ENCODE data around the gene NUDT16.

NUDT16 gene

DNA sequence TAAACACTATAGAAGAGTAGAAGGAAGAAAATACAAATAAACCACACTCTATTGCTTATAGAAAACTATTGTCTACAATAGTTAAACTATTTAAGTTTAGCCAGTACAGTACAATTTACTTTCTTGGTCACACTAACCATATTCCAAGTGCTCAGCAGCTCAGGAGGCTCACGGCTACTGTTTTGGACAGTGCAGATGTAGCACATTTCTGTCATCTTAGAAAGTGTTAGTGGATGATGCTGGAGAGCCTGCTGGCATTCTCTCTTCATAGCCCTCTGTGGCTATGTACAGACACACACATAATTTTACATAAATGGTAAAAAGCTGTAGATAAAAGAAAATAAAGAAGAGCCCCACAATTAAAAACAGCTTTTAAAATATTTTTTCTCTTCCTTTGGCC is 23.8 kb downstream of the NUDT16 start:
- no peaks in the 10 kb centered on the region for H3K9me3 ChIP-seq (ENCODE audit: control insufficient read depth, insufficient read depth, low read length)
- H3K4me3 ChIP-seq (ENCODE audit: low read depth, low read length): no peak overlapping the region
- H3K9ac ChIP-seq (ENCODE audit: low read depth, low read length): no peak overlapping the region
- no peak overlapping the region for H3K27ac ChIP-seq (ENCODE audit: low read depth, low read length)
- H3K27me3 ChIP-seq (ENCODE audit: control insufficient read depth, insufficient read depth, low read length): no peaks in the 10 kb centered on the region
- no peaks in the 10 kb centered on the region for H3K36me3 ChIP-seq (ENCODE audit: control insufficient read depth, insufficient read depth, low read length)
- H3K4me1 ChIP-seq (ENCODE audit: control insufficient read depth, insufficient read depth, low read length): no peaks in the 10 kb centered on the region

DNA sequence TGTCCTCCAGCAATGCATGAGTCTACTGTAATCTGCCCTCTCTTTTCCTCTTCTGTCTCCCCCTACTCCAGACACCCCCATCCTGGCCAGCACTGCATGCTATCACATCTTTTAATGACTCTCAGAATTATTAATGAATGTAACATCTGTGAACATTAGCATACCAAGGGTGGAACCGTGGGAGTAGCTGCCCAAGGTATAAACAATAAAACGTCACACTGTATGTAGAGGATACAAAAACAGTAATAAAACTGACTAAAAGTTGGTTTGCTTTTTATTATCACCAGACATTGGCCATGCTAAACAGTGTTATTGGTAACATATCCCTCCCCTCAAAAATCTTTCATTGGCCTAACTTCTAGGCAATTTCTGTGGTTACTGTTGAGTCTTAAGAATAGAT is 24.7 kb downstream of the NUDT16 start:
- Histone ChIP-seq H3K36me3 (ENCODE audit: control insufficient read depth, insufficient read depth, low read length) (no peaks in the 10 kb centered on the region), H3K4me3 (ENCODE audit: low read depth, low read length) (no peak overlapping the region), H3K27ac (ENCODE audit: low read depth, low read length) (no peak overlapping the region), H3K9ac (ENCODE audit: low read depth, low read length) (no peak overlapping the region), H3K4me1 (ENCODE audit: control insufficient read depth, insufficient read depth, low read length) (no peaks in the 10 kb centered on the region), H3K9me3 (ENCODE audit: control insufficient read depth, insufficient read depth, low read length) (no peaks in the 10 kb centered on the region), H3K27me3 (ENCODE audit: control insufficient read depth, insufficient read depth, low read length) (no peaks in the 10 kb centered on the region)

DNA sequence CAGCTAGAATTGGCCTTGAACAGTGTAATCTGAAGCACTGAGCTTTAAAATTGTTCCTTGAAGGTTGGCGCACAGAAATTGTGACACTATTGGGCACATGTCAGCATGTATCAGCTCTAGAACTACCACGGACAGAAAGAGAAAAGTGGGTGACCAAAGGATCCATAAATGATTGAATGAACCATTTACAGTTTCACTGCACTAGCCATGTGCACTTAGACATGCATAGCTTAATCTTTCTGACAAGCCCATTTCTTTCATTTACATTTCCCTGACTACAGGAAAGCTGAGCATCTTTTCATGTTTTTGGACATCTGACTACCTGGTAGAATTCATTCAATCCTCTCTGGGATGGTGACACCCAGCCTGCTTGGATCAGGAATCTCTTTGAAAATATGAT is 36.2 kb downstream of the NUDT16 start:
- no peak overlapping the region for H3K9ac ChIP-seq (ENCODE audit: low read depth, low read length)
- no peaks in the 10 kb centered on the region for H3K9me3 ChIP-seq (ENCODE audit: control insufficient read depth, insufficient read depth, low read length)

DNA sequence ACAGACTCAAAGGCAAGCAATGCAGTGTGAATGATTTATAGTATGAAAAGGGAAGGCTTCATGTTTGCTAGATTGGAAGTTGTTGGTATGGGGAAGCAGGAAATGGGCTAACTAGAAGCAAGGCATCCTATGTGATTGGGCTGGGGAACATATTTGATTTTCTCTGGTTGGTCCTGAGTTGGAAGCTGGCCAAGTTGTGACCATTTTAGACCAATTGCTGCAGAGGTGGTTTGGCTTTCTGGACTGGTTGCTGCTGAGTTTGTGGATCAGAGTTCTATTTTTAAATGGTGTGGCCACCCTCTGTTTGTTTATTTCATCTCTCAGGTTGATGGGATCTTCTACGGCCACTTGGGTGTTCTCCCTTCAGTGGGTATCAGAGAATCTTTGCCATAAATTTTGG is 39.7 kb downstream of the NUDT16 start:
- H3K27ac ChIP-seq (ENCODE audit: low read depth, low read length): no peak overlapping the region

More for the DNA sequence above, 36.2 kb downstream of the NUDT16 start:
- no peak overlapping the region for H3K4me3 ChIP-seq (ENCODE audit: low read depth, low read length)
- H3K4me1 ChIP-seq (ENCODE audit: control insufficient read depth, insufficient read depth, low read length): no peaks in the 10 kb centered on the region
- no peaks in the 10 kb centered on the region for H3K36me3 ChIP-seq (ENCODE audit: control insufficient read depth, insufficient read depth, low read length)
- no peak overlapping the region for H3K27ac ChIP-seq (ENCODE audit: low read depth, low read length)
- H3K27me3 ChIP-seq (ENCODE audit: control insufficient read depth, insufficient read depth, low read length): no peaks in the 10 kb centered on the region

DNA sequence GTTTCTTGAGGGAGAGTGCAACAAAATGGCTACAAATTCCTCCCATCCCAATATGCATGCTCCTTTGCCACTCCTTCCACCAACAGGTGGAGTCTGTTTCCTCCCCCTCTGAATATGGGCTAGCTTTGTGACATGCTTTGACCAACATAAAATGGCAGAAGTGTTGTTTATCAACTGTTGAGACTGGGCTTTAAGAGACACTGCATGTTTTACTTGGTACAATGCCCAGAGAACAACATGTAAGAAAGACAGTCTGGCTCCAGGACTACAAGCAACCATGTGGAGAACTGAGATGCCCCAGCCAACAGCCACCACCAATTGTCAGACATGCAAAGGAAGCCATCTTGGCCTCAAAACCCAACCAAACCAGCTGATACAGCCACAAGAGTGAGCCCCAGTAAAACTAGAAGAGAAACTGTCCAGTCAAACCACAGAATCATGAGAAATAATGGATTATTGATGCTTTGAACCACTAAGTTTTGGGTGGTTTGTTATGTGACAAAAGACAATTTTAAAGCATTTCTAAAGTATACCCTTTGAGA is 40.5 kb downstream of the NUDT16 start:
- Histone ChIP-seq H3K27me3 (ENCODE audit: control insufficient read depth, insufficient read depth, low read length) (no peaks in the 10 kb centered on the region), H3K4me1 (ENCODE audit: control insufficient read depth, insufficient read depth, low read length) (peaks cover 1% of the 10 kb centered on the region; the same call in 1 of the 2 replicates), H3K9me3 (ENCODE audit: control insufficient read depth, insufficient read depth, low read length) (no peaks in the 10 kb centered on the region), H3K9ac (ENCODE audit: low read depth, low read length) (no peak overlapping the region), H3K4me3 (ENCODE audit: low read depth, low read length) (no peak overlapping the region), H3K36me3 (ENCODE audit: control insufficient read depth, insufficient read depth, low read length) (no peaks in the 10 kb centered on the region), H3K27ac (ENCODE audit: low read depth, low read length) (no peak overlapping the region)

More for the DNA sequence above, 39.7 kb downstream of the NUDT16 start:
- H3K4me3 ChIP-seq (ENCODE audit: low read depth, low read length): no peak overlapping the region
- H3K27me3 ChIP-seq (ENCODE audit: control insufficient read depth, insufficient read depth, low read length): no peaks in the 10 kb centered on the region
- H3K9me3 ChIP-seq (ENCODE audit: control insufficient read depth, insufficient read depth, low read length): no peaks in the 10 kb centered on the region
- H3K9ac ChIP-seq (ENCODE audit: low read depth, low read length): no peak overlapping the region
- no peaks in the 10 kb centered on the region for H3K4me1 ChIP-seq (ENCODE audit: control insufficient read depth, insufficient read depth, low read length)
- H3K36me3 ChIP-seq (ENCODE audit: control insufficient read depth, insufficient read depth, low read length): no peaks in the 10 kb centered on the region

DNA sequence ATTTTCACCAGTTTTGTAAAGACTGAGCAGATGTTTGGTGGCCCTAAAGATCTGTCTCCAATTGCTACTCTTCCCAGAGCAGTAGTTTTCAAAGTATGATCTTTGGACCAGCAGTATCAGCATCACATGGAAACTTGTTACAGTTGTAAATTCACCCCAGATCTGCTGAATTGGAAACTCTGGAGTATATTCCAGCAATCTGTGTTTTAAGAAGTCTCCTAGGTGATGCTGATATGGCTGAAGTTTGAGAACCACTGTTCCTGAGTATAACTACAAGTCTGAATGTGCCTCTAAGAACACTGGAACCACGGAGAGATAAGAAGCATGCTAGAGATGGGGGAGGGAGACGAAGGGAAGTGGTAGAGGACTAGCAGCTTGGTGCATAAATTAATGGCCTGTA is 45.7 kb downstream of the NUDT16 start:
- Histone ChIP-seq H3K27me3 (ENCODE audit: control insufficient read depth, insufficient read depth, low read length) (no peaks in the 10 kb centered on the region), H3K36me3 (ENCODE audit: control insufficient read depth, insufficient read depth, low read length) (no peaks in the 10 kb centered on the region), H3K4me1 (ENCODE audit: control insufficient read depth, insufficient read depth, low read length) (peaks cover 8% of the 10 kb centered on the region), H3K27ac (ENCODE audit: low read depth, low read length) (no peak overlapping the region), H3K4me3 (ENCODE audit: low read depth, low read length) (no peak overlapping the region), H3K9me3 (ENCODE audit: control insufficient read depth, insufficient read depth, low read length) (no peaks in the 10 kb centered on the region), H3K9ac (ENCODE audit: low read depth, low read length) (no peak overlapping the region)

DNA sequence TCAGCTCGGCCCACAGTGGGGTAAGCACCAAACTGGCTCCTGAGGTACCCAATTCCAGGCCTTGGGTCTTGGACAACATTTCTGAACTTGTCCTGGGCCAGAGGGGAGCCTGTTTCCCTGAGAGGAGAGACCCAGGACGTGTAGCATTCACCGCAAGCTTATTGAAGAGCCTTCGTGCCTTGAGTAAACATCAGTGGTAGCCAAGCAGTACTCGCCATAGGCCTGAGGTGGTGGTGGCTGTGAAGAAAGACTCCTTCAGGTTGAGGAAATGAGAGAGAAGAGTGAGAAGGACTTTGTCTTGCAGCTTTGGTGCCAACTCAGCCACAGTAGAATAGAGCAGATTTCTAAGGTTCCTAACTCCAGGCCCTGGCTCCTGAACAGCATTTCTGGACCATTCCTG is 50.2 kb downstream of the NUDT16 start:
- no peaks in the 10 kb centered on the region for H3K27me3 ChIP-seq (ENCODE audit: control insufficient read depth, insufficient read depth, low read length)
- H3K9ac ChIP-seq (ENCODE audit: low read depth, low read length): no peak overlapping the region
- no peaks in the 10 kb centered on the region for H3K36me3 ChIP-seq (ENCODE audit: control insufficient read depth, insufficient read depth, low read length)
- H3K9me3 ChIP-seq (ENCODE audit: control insufficient read depth, insufficient read depth, low read length): no peaks in the 10 kb centered on the region
- H3K4me3 ChIP-seq (ENCODE audit: low read depth, low read length): no peak overlapping the region
- no peak overlapping the region for H3K27ac ChIP-seq (ENCODE audit: low read depth, low read length)
- peaks cover 8% of the 10 kb centered on the region for H3K4me1 ChIP-seq (ENCODE audit: control insufficient read depth, insufficient read depth, low read length)

DNA sequence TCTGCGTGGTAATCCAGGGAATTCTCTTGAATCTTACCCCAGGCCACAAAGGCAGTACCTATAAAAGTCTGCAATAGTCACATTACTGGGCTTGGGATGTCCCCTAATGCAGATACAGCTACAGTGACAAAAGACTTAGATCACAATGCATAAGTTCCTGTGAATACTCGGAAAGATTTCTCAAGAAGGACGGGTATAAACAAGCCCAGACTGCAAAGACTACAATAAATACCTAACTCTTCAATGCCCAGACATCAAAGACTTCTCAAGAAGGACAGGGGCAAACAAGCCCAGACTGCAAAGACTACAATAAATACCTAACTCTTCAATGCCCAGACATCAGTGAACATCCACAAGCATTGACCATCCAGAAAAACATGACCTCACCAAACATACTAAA is 50.9 kb downstream of the NUDT16 start:
- Histone ChIP-seq H3K9me3 (ENCODE audit: control insufficient read depth, insufficient read depth, low read length) (no peaks in the 10 kb centered on the region), H3K36me3 (ENCODE audit: control insufficient read depth, insufficient read depth, low read length) (no peaks in the 10 kb centered on the region), H3K4me3 (ENCODE audit: low read depth, low read length) (no peak overlapping the region), H3K9ac (ENCODE audit: low read depth, low read length) (no peak overlapping the region), H3K27me3 (ENCODE audit: control insufficient read depth, insufficient read depth, low read length) (no peaks in the 10 kb centered on the region), H3K27ac (ENCODE audit: low read depth, low read length) (no peak overlapping the region), H3K4me1 (ENCODE audit: control insufficient read depth, insufficient read depth, low read length) (peaks cover 3% of the 10 kb centered on the region)

DNA sequence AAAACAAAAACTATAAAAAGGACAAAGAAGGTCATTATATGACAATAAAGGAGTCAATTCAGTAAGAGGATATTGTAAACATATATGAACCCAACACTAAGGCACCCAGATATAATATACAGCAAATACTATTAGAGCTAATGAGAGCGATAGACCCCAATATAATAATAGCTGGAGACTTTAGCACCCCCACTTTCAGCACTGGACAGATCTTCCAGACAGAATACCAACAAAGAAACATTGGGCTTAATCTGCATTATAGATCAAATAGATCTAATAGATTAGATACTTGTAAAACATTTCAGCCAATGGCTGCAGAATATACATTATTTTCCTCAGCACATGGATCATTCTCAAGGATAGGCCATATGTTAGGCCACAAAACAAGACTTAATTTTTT is 53.4 kb downstream of the NUDT16 start:
- H3K9ac ChIP-seq (ENCODE audit: low read depth, low read length): no peak overlapping the region
- no peaks in the 10 kb centered on the region for H3K36me3 ChIP-seq (ENCODE audit: control insufficient read depth, insufficient read depth, low read length)

More for the DNA sequence above, 53.4 kb downstream of the NUDT16 start:
- Histone ChIP-seq H3K4me1 (ENCODE audit: control insufficient read depth, insufficient read depth, low read length) (no peaks in the 10 kb centered on the region), H3K4me3 (ENCODE audit: low read depth, low read length) (no peak overlapping the region), H3K27ac (ENCODE audit: low read depth, low read length) (no peak overlapping the region), H3K9me3 (ENCODE audit: control insufficient read depth, insufficient read depth, low read length) (no peaks in the 10 kb centered on the region), H3K27me3 (ENCODE audit: control insufficient read depth, insufficient read depth, low read length) (no peaks in the 10 kb centered on the region)
